Calu3 (cell line): ENCODE measurements around the gene OLIG1. TPM values are rescaled to one million over a fixed set of nuclear protein-coding genes. Genes with fewer than 3 reads are reported as not detected.

Experiments used
- BruUV-seq: library from RNA; stranded (reverse); fragments of 400-500 nt; replicated peaks from 2 replicates; lab custom pipeline; 2021; lab: Mats Ljungman, UMichigan
- CTCF ChIA-PET: fragments of 300-600 bp; sonication (Branson Sonifier 250); formaldehyde crosslinking; loops from one replicate; lab custom pipeline; 2022; ENCODE audit warnings: antibody characterized with exemption; lab: Charles Lee
- DNase-seq: peaks from one replicate; pipeline ENCODE4 v3.0.0; 2022
- H3K27ac Mint-ChIP-seq: one replicate; pipeline ENCODE4 v1.8.0; 2022; ENCODE audit warnings: mixed read lengths; ENCODE audit not compliant: unreplicated experiment
- H3K27me3 Mint-ChIP-seq: one replicate; pipeline ENCODE4 v1.8.0; 2022; ENCODE audit warnings: mixed read lengths; ENCODE audit not compliant: unreplicated experiment
- H3K36me3 Mint-ChIP-seq: one replicate; pipeline ENCODE4 v1.8.0; 2022; ENCODE audit warnings: mild to moderate bottlenecking, moderate library complexity, mixed read lengths; ENCODE audit not compliant: insufficient read depth, unreplicated experiment
- H3K4me1 Mint-ChIP-seq: one replicate; pipeline ENCODE4 v1.8.0; 2022; ENCODE audit warnings: mild to moderate bottlenecking, low read depth, mixed read lengths; ENCODE audit not compliant: unreplicated experiment
- H3K4me3 Mint-ChIP-seq: one replicate; pipeline ENCODE4 v1.8.0; 2022; ENCODE audit warnings: mild to moderate bottlenecking, low read depth, moderate library complexity, mixed read lengths; ENCODE audit not compliant: unreplicated experiment
- H3K9me3 Mint-ChIP-seq: one replicate; pipeline ENCODE4 v1.8.0; 2022; ENCODE audit warnings: low read depth, mixed read lengths; ENCODE audit not compliant: unreplicated experiment
- CTCF ChIP-seq: fragments of 200-600 bp; IDR thresholded peaks from one replicate; pipeline ENCODE4 v1.8.0; 2022; ENCODE audit warnings: antibody characterized with exemption; ENCODE audit not compliant: unreplicated experiment
- intact Hi-C: fragments of 100-400 bp; cut with micrococcal nuclease; formaldehyde crosslinking; loops from one replicate; pipeline ENCODE4 v1.10.0; 2022; ENCODE audit not compliant: unreplicated experiment
- total RNA-seq: library from RNA; stranded (reverse); gene quantifications from 2 replicates; pipeline ENCODE4 v1.2.3, GENCODE V29; 2022

The OLIG1 gene
- total RNA-seq, 1 experiment from 2014 or later = not detected

GRCh38 chr21:33058957-33059356 is 11.0 kb upstream of the OLIG1 start:
- Mint-ChIP-seq H3K27ac (no peak overlapping the region), H3K4me3 (no peak overlapping the region), H3K36me3 (no peaks in the 10 kb centered on the region), H3K27me3 (peaks cover 100% of the 10 kb centered on the region), H3K9me3 (no peaks in the 10 kb centered on the region), H3K4me1 (no peaks in the 10 kb centered on the region)
- TF ChIP-seq CTCF = no peak
- CTCF ChIA-PET = no interaction called here
- no TSS peak for BruUV-seq
- no peak for DNase-seq
- intact Hi-C loops = no loop called here

GRCh38 chr21:33059380-33059841 is 10.5 kb upstream of the OLIG1 start:
- H3K4me1 Mint-ChIP-seq = peaks cover 1% of the 10 kb centered on the region

GRCh38 chr21:33061233-33061632 is 8.7 kb upstream of the OLIG1 start:
- Mint-ChIP-seq H3K27me3 (peaks cover 100% of the 10 kb centered on the region), H3K27ac (no peak overlapping the region), H3K9me3 (no peaks in the 10 kb centered on the region), H3K4me1 (peaks cover 7% of the 10 kb centered on the region), H3K36me3 (no peaks in the 10 kb centered on the region), H3K4me3 (no peak overlapping the region)
- intact Hi-C loops = no loop called here
- CTCF ChIA-PET = no interaction called here
- TF ChIP-seq CTCF = no peak
- BruUV-seq = no TSS peak
- DNase-seq = no peak

More at GRCh38 chr21:33059380-33059841, 10.5 kb upstream of the OLIG1 start:
- Mint-ChIP-seq H3K36me3 (no peaks in the 10 kb centered on the region), H3K4me3 (no peak overlapping the region), H3K27me3 (peaks cover 100% of the 10 kb centered on the region), H3K27ac (no peak overlapping the region), H3K9me3 (no peaks in the 10 kb centered on the region)
- intact Hi-C loops = no loop called here
- no peak for DNase-seq
- TF ChIP-seq CTCF = no peak
- BruUV-seq = no TSS peak
- CTCF ChIA-PET = no interaction called here

DNA sequence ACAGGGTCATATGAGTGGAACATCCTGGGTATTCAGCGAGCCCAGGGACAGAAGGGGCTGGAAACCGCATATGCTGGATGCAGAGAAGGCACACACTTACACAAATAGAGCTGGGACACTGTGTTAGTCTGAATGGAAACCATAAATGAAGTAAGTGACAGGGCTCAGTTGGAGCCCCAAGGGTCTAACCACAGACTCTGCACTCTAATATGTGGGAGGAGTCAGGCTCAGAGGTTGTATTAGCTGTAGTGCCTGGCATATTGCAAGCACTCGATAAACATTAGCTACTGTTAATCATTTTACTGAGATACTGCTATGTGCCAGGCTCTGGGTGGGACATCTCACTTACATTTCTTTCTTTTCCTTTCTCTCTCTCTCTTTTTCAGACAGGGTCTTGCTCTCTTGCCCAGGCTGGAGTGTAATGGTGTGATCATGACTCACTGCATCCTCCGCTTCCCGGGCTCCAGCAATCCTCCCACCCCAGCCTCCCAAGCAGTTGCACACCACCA is 6.5 kb upstream of the OLIG1 start:
- no peaks in the 10 kb centered on the region for H3K36me3 Mint-ChIP-seq

More for the DNA sequence above, 6.5 kb upstream of the OLIG1 start:
- H3K27ac Mint-ChIP-seq = no peak overlapping the region
- no TSS peak for BruUV-seq
- intact Hi-C loops = no loop called here
- no peak overlapping the region for H3K4me3 Mint-ChIP-seq
- peaks cover 7% of the 10 kb centered on the region for H3K4me1 Mint-ChIP-seq
- no peak for DNase-seq
- no peak for TF ChIP-seq CTCF
- CTCF ChIA-PET = no interaction called here
- H3K27me3 Mint-ChIP-seq = peaks cover 100% of the 10 kb centered on the region
- H3K9me3 Mint-ChIP-seq = no peaks in the 10 kb centered on the region
